Right lobe of liver (tissue), 4 donors: ENCODE results near the gene CHCHD1.

Source experiments
- CTCF ChIP-seq, 4 donors: fragments of 200-600 bp in 3 of 4; fragments of 450-650 bp in 1 of 4; IDR thresholded peaks; one replicate each; pipeline versions ENCODE4 v1.5.1 to v1.8.0; 2016 to 2022; ENCODE audit warnings: antibody characterized with exemption in 4 of 4, mild to moderate bottlenecking in 2 of 4
- POLR2A ChIP-seq: fragments of 450-650 bp; IDR thresholded peaks from one replicate; pipeline ENCODE4 v1.6.1; 2017; ENCODE audit warnings: antibody characterized with exemption, mild to moderate bottlenecking
- donor health status: DM: no; HTN: no; CAD: no.
- donor health status: DM: no; HTN: no; CAD: no.
- donor health status: DM: no; HTN: yes; CAD: no.

DNA sequence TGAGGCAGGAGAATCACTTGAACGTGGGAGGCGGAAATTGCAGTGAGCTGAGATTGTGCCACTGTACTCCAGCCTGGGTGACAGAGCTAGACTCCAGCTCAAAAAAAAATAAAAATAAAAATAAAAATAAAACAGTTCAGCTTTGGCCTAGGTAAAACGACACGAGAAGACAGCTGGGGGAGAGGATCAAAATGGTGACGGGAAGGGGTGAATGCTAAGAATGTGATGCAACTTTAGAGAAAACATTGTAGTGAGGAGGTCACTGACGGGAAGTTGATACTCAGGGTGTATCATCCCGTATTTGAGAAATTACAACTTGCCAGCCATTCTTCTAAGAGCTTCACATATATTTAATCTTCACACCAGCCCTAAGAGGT, 28.5 kb downstream of the CHCHD1 start:
- TF ChIP-seq CTCF (IDR thresholded peaks at IDR 0.05) (no peak), POLR2A (no peak)
